ENCODE results near the gene BAX.

DNA sequence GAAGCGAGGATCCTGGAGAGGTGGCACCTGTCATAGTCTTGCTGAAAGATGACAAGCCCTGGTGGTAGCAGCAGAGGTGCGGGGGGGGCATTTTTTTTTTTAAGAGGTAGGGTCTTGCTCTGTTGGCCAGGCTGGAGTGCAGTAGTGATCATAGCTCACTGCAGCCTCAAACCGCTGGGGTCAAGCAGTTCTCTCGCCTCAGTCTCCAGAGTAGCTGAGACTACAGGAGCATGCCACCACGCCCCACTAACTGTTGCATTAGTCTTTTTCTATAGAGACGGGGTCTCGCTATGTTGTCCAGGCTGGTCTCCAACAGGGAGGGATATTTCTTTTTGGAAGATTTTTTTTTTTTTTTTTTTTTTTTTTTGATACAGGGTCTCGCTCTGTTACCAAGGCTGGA lies 3.3 kb downstream of the BAX start:
- TF ChIP-seq, protein P1, sequence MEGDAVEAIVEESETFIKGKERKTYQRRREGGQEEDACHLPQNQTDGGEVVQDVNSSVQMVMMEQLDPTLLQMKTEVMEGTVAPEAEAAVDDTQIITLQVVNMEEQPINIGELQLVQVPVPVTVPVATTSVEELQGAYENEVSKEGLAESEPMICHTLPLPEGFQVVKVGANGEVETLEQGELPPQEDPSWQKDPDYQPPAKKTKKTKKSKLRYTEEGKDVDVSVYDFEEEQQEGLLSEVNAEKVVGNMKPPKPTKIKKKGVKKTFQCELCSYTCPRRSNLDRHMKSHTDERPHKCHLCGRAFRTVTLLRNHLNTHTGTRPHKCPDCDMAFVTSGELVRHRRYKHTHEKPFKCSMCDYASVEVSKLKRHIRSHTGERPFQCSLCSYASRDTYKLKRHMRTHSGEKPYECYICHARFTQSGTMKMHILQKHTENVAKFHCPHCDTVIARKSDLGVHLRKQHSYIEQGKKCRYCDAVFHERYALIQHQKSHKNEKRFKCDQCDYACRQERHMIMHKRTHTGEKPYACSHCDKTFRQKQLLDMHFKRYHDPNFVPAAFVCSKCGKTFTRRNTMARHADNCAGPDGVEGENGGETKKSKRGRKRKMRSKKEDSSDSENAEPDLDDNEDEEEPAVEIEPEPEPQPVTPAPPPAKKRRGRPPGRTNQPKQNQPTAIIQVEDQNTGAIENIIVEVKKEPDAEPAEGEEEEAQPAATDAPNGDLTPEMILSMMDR (IDR thresholded peaks at IDR 0.05) = no peak
- TF ChIP-seq POLR2A (IDR thresholded peaks at IDR 0.05) = no peak
